Suprapubic skin (tissue), 4 donors: ENCODE results near the gene MOB3B.

ENCODE experiments used
- CTCF ChIP-seq, 2 donors: fragments of 200-600 bp in 1 of 2; fragments of 450-650 bp in 1 of 2; sonication (generic) in 1 of 2; IDR thresholded peaks; one replicate each; pipeline ENCODE4 v1.5.1; 2016 to 2019; ENCODE audit warnings: antibody characterized with exemption in 2 of 2, mild to moderate bottlenecking in 1 of 2, moderate library complexity in 1 of 2
- EP300 ChIP-seq: sonication (generic); formaldehyde crosslinking; IDR thresholded peaks from one replicate; pipeline ENCODE4 v1.6.1; 2017; ENCODE audit warnings: antibody characterized with exemption
- POLR2A ChIP-seq, 2 donors: fragments of 450-650 bp; IDR thresholded peaks; one replicate each; pipeline ENCODE4 v1.6.1; 2017; ENCODE audit warnings: antibody characterized with exemption in 2 of 2, mild to moderate bottlenecking in 2 of 2, moderate library complexity in 2 of 2
- POLR2AphosphoS5 ChIP-seq, 3 donors: sonication (generic); formaldehyde crosslinking; IDR thresholded peaks; one replicate each; pipeline ENCODE4 v1.6.1; 2017; ENCODE audit warnings: antibody characterized with exemption in 3 of 3

- no peak for TF ChIP-seq POLR2A (IDR thresholded peaks at IDR 0.05)
- no peak for TF ChIP-seq CTCF (IDR thresholded peaks at IDR 0.05)
- TF ChIP-seq POLR2AphosphoS5 (IDR thresholded peaks at IDR 0.05): no peak
- no peak for TF ChIP-seq EP300
Observed at GRCh38 chr9:27355166-27355565, 174.4 kb downstream of the MOB3B start.
